ENCODE results near the gene TPSG1.

- TF ChIP-seq POLR2A (IDR thresholded peaks at IDR 0.05) (no peak), CTCF (IDR thresholded peaks at IDR 0.05) (no peak)
Measured at GRCh38 chr16:1200014-1200627, 24.9 kb downstream of the TPSG1 start.

All from stomach (tissue), 4 donors.